OCI-LY7 (cell line): ENCODE measurements around the gene PRPS2.

Experiments
- EZH2phosphoT487 ChIP-seq: fragments of 200-600 bp; sonication (generic); IDR thresholded peaks from 2 replicates; pipeline ENCODE4 v1.6.1; 2018; ENCODE audit warnings: low read depth, borderline replicate concordance, mild to moderate bottlenecking, mixed run types, antibody characterized with exemption, low read length, moderate library complexity, mixed read lengths
- TF ChIP-seq, protein P1 (sequence below): fragments of 200-600 bp; sonication (generic); conservative IDR thresholded peaks from 2 replicates; pipeline ENCODE4 v1.5.1; 2014; ENCODE audit warnings: mild to moderate bottlenecking, antibody characterized with exemption, low read length, moderate library complexity, mixed read lengths

DNA sequence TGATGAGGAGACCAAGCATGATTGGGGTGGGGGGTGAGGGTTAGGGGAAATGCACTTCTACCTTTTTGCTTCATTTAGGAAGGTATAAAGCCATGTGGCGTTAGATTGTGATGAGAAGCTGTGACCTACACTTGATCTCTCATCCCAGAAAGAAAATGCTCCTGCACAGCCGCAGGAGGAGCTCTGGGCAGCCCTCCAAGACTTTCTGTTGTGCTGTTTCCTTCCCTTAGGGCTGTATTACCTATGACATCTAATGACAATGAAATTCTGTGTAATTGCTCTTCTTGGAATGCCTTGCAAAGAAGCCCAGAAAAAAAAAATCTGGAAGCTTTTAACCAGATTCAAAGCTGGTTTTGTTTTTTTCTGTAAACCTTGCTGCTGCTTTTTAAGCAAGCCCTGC, 13.4 kb downstream of the PRPS2 start:
- TF ChIP-seq, protein P1, sequence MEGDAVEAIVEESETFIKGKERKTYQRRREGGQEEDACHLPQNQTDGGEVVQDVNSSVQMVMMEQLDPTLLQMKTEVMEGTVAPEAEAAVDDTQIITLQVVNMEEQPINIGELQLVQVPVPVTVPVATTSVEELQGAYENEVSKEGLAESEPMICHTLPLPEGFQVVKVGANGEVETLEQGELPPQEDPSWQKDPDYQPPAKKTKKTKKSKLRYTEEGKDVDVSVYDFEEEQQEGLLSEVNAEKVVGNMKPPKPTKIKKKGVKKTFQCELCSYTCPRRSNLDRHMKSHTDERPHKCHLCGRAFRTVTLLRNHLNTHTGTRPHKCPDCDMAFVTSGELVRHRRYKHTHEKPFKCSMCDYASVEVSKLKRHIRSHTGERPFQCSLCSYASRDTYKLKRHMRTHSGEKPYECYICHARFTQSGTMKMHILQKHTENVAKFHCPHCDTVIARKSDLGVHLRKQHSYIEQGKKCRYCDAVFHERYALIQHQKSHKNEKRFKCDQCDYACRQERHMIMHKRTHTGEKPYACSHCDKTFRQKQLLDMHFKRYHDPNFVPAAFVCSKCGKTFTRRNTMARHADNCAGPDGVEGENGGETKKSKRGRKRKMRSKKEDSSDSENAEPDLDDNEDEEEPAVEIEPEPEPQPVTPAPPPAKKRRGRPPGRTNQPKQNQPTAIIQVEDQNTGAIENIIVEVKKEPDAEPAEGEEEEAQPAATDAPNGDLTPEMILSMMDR, result no peak
- TF ChIP-seq EZH2phosphoT487, result no peak
